ENCODE data around the gene RPE.

RPE gene

GRCh38 chr2:210002158-210003157, at the start of gene RPE:
RPE (plus strand) TSS chr2:210002638; CDS start chr2:210002662, 24 bp downstream.
- DNase-seq (ENCODE audit: low read depth) = peak; percentile 96

- no peak for DNase-seq (ENCODE audit: low read depth)
Measured at GRCh38 chr2:209956271-209956670, 46.2 kb upstream of the RPE start.

GRCh38 chr2:209958016-209958415, 44.4 kb upstream of the RPE start:
- DNase-seq (ENCODE audit: low read depth) = no peak

DNA sequence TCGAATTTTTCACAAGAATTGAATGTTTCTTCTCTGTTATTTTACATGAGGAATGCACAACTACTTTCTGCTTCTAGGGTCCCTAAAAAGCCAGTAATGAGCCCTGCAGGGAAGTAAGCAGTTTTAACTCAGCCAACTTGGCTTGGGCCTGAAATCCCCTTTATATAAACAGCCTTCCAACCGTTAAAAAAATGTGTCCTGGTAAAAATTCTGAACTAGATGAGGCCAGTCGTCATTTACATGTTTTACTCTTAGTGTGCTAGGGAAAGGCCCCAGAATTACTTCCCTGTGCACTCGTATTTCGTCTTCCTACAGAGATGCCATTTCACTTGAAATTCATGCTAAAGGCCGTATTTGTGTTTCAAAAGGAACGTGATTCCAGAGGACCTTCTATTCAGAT, 42.4 kb upstream of the RPE start:
- DNase-seq (ENCODE audit: low read depth) = no peak

DNA sequence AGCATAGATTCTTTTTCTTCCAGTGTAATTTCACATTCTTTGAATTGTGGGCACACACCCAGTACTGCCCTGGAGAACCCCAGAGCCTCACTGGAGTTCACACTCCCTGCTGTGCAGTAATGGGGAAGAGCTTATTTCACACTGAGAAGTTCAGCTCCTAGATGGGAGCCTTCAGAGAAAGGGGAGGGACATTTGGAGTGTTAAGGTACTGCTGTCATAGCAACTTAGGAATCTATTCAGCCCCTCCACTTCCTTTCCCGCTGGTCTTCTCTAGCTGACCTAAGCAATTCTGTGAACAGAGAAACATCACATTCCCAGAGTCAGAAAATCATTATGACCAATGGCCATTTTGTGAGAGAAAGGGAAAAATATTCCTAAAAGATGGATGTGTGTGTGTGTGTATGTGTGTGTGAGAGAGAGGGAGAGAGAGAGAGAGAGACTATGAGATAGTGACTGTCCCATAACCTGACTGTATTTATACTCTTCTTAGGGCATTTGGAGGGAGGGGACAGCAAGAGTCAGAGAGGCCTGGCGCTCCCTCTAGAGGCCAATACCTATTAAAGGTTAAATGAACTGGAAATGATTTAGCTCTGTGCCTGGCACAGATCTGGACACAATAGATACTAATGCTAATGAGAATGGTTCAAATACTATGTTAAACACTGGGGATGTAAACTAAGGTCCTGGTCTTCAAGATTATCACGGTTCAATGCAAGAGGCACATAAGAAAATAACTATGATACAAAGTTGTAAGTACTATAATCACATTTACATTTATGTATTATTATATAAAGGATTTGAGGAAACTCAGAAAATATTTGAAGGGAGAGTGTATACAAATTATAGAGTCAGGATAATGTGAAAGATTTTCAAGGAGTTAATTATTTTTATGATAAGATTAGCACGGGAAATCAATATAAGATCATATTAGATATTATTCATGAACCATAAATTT, 41.5 kb upstream of the RPE start:
- peak; percentile 71 for DNase-seq (ENCODE audit: low read depth)

- no peak for DNase-seq (ENCODE audit: low read depth)
Measured at GRCh38 chr2:209965723-209966122, 36.7 kb upstream of the RPE start.

DNA sequence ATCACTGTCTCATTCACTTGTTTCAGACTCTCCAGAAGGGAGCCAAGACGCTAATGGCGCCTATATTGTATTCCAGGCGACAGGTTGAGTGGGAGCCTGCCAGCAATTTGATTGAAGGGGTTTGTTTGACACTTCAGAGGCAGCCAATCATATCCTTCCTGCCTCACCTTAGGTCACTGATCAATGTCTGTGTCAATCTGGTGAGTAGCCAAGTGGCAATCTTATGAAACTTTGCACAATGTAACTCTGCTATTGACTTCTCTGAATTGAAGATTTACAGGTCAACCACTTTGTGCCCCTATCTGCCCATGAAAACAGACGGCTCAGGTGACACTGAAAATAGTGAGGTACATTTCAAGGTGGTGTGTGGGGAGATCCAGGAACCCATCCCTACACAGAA, 32.7 kb upstream of the RPE start:
- no peak for DNase-seq (ENCODE audit: low read depth)

DNA sequence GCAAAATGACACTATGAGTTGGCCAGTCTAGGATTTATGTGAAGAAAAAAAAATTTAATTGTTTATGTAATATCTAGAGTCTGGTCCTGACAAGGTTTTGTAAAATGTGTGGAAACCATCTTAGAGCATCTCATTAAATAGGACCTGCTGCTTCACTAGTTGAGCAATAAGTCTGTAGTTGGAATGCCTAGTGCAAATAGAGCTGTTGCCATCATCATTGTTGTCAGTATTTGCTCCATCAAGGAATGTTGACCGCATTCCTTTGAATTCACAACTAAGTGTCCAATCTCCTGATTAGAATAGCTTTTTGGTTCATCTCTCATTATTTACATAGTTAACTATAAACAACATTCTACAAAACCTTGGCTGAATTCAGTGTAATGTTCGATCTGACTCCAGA, 32.2 kb upstream of the RPE start:
- no peak for DNase-seq (ENCODE audit: low read depth)

- DNase-seq (ENCODE audit: low read depth) = no peak
Measured at GRCh38 chr2:209970711-209971110, 31.7 kb upstream of the RPE start.

DNA sequence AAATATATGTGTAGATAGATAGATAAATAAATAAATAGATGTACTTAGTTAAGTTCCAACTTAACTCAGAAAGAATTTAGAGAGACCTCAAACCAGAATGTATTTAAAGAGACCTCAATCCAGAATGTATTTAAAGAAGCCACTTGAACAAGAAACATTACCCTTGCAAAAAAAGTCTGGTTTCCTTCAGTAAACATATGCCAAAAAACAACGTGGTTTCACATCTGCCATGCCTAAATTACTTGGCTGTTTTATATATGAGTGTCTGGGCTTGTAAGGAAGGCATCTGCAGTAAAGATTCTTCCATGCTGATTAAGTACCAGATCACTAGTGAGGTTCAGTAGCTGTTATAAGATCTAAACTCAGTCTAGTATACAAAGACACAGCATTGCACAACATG, 29.1 kb upstream of the RPE start:
- DNase-seq (ENCODE audit: low read depth) = no peak

GRCh38 chr2:209974576-209974975, 27.9 kb upstream of the RPE start:
- DNase-seq (ENCODE audit: low read depth) = peak; percentile 45

- DNase-seq (ENCODE audit: low read depth) = no peak
Measured at GRCh38 chr2:209976698-209977385, 25.6 kb upstream of the RPE start.

DNA sequence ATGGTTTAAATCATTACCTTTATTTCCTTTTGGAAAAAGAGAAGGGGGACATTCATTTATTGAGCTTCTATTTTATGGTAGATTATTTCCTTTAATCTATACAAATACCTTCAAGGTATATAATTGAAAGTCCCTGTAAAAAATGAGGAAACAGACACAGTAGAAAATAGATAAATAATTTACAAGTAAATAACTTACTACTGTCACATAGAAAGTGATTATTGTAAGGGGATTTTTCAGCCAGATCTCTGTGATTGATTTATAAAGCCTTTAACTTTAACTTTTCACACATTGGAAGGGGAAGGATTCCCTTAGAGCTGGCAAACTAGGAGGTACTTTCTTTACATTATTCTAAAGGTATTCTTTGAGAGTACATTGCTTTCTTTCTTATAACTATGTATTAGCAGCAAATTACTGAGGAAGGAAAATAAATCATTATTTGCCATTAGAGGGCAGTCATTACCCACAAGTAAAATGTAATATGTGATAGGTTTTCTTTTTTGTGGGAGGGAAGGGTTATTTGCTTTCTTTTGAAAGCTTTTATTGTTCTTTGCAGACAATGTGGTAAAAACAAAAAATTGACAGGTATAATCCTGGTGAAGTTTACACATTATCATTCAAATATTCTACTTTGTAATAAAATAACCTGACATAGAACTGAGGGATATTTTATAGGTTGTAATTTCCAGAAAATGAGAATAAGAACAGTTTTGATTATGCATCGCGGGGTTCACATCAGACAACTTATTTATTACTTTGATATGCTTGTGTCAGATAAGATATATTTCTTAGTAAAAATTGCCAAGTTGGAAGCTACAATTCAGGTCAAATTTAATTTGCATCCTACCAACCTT, 24.8 kb upstream of the RPE start:
- DNase-seq (ENCODE audit: low read depth) = peak; percentile 55

GRCh38 chr2:209984291-209984690, 18.1 kb upstream of the RPE start:
- no peak for DNase-seq (ENCODE audit: low read depth)

GRCh38 chr2:209985874-209986273, 16.6 kb upstream of the RPE start:
- no peak for DNase-seq (ENCODE audit: low read depth)

- DNase-seq (ENCODE audit: low read depth) = peak; percentile 58
Measured at GRCh38 chr2:209986415-209986814, 16.0 kb upstream of the RPE start.

DNA sequence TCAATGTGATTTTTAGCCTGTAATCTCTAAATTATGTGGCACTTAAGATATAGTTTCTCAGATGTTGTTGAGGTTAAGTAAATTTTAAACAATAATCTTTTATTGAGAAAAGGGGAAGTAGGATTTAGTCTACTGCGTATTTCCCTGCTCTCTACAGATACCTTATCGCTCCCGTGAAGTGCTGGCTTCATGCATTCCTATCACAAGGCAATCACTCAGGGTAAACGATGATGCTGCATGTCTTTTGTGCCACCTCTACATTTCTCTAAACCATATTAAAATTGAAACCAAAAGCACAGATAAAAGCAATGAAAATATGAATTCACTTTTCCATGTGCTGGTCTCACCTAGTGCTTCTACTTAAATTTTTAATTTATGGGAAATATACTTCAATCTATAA, 14.4 kb upstream of the RPE start:
- DNase-seq (ENCODE audit: low read depth) = no peak

DNA sequence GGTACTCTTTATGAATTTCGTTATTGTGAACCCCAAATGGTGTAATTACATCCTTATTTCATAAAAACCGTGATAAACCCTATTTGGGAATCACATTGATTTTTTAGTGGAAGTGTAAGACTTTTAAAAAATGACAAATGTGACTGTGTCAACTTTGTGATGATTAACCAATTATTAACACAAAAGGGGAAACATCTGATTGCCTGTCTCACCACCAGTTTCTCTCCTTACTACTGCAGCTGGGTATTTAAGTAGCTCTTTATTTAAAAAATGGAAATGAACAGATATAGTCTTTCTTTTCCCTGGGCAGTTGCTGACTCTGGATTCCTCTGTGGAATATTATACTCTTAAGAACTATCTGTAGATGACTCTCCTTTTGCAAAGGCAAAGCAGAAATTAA, 11.6 kb upstream of the RPE start:
- DNase-seq (ENCODE audit: low read depth) = no peak

- no peak for DNase-seq (ENCODE audit: low read depth)
Measured at GRCh38 chr2:209993968-209994367, 8.5 kb upstream of the RPE start.

GRCh38 chr2:209998596-209998995, 3.8 kb upstream of the RPE start:
- no peak for DNase-seq (ENCODE audit: low read depth)
